ENCODE results near the gene ARL6IP5. TPM values are rescaled to one million over a fixed set of nuclear protein-coding genes. Genes with fewer than 3 reads are reported as not detected.

The ARL6IP5 gene
- total RNA-seq, 2 donors from 2014 or later = 34.6 to 73.9 TPM

DNA sequence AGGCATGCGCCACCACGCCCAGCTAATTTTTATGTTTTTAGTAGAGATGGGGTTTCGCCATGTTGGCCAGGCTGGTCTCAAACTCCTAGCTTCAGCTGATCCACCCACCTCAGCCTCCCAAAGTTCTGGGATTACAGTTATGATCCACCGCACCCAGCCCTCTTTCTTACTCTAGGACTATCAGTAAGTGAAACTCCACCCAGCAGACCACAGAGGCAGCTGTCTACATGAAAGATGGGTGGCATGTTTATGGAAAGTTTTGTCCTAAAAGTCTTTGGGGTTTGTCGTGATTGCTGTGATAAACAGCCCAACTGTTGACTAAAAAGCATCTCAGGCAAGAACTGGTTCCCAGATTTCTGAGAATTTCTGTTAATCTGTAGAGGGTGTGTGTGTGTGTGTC is 10.9 kb downstream of the ARL6IP5 start:
- 72 to 83% methylated on average over 5 of the region's 5 CpGs for WGBS, 2 donors
- H3K36me3 ChIP-seq (replicated peaks in 1 of 2; ENCODE audit: insufficient read depth in 1 of 2, low read depth in 2 of 2) = no peaks in the 10 kb centered on the region
- no peaks in the 10 kb centered on the region for H3K9me3 ChIP-seq
- H3K27ac ChIP-seq = peak overlapping the region in 1 of 4 donors; percentile 56
- intact Hi-C loops (cut with DNase I) = no loop called here
- no peak overlapping the region for H3K4me3 ChIP-seq
- no peak for ATAC-seq
- no peak for TF ChIP-seq POLR2A (IDR thresholded peaks at IDR 0.05)
- TF ChIP-seq, protein P1, sequence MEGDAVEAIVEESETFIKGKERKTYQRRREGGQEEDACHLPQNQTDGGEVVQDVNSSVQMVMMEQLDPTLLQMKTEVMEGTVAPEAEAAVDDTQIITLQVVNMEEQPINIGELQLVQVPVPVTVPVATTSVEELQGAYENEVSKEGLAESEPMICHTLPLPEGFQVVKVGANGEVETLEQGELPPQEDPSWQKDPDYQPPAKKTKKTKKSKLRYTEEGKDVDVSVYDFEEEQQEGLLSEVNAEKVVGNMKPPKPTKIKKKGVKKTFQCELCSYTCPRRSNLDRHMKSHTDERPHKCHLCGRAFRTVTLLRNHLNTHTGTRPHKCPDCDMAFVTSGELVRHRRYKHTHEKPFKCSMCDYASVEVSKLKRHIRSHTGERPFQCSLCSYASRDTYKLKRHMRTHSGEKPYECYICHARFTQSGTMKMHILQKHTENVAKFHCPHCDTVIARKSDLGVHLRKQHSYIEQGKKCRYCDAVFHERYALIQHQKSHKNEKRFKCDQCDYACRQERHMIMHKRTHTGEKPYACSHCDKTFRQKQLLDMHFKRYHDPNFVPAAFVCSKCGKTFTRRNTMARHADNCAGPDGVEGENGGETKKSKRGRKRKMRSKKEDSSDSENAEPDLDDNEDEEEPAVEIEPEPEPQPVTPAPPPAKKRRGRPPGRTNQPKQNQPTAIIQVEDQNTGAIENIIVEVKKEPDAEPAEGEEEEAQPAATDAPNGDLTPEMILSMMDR (IDR thresholded peaks at IDR 0.05) = no peak
- peaks cover 66% of the 10 kb centered on the region for H3K4me1 ChIP-seq
- H3K27me3 ChIP-seq = no peaks in the 10 kb centered on the region
- DNase-seq = no peak

DNA sequence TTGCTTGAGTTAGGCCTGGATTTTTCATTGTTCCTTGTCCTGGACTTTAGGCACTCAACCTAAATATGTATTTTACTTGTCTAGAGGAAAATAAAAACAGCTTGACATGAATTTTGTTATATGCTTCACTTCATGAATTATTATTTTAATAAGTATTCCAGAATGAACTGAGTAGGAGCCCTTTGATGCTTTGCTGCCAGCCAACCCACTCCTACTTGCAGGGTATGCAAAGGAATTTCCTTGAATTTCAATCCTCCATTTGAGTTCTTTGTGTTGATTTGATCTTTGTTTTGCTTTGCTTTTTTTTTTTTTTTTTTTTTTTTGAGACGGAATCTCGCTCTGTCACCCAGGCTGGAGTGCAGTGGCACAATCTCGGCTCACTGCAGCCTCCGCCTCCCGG is 11.6 kb downstream of the ARL6IP5 start:
- Histone ChIP-seq H3K36me3 (replicated peaks in 1 of 2; ENCODE audit: insufficient read depth in 1 of 2, low read depth in 2 of 2) (no peaks in the 10 kb centered on the region), H3K4me1 (peaks cover 60% of the 10 kb centered on the region)
- intact Hi-C loops (cut with DNase I) = no loop called here

DNA sequence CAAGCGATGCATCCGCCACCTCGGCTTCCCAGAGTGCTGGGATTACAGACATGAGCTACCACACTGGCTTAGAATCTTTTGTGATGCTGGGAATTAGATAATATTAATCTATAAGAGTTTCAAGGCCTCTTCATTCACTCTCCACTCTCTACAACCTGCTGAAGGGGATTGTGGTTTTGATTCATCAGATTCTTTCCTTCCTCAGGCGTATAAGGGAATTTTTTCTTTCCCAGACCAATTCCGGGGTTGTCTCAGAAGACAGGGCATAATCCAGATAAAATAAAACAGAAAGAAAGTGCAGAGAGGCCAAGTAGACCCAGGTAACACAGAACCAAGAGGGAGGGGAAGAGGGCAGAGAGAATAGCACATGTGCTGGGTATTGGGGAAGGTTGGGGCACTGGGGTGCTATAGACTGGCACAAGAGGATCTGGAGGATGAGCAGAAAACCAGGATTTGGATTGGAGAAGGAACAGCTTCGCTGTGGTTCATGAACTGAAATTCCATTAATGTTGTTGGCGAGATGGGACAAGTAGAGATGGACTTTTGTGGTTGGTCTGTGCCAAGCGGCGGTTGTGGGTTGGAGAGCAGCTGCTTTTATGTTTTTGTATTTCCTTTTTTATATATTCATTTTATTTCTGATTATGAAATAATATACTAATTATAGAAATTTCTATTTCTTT is 12.8 kb downstream of the ARL6IP5 start:
- no peaks in the 10 kb centered on the region for H3K27me3 ChIP-seq
- peaks cover 0 to 7% of the 10 kb centered on the region in 2 donors for H3K36me3 ChIP-seq (replicated peaks in 1 of 2; ENCODE audit: insufficient read depth in 1 of 2, low read depth in 2 of 2)
- no peaks in the 10 kb centered on the region for H3K9me3 ChIP-seq
- peak overlapping the region in 1 of 4 donors; percentile 15 for H3K27ac ChIP-seq
- 86 to 93% methylated on average over 9 of the region's 9 CpGs for WGBS, 2 donors
- intact Hi-C loops (cut with DNase I) = no loop called here
- TF ChIP-seq, protein P1 (IDR thresholded peaks at IDR 0.05) = no peak
- TF ChIP-seq POLR2A (IDR thresholded peaks at IDR 0.05) = no peak
- DNase-seq = no peak
- no peak for ATAC-seq
- H3K4me3 ChIP-seq = no peak overlapping the region
- peaks cover 48% of the 10 kb centered on the region for H3K4me1 ChIP-seq

More for the DNA sequence above, 11.6 kb downstream of the ARL6IP5 start:
- peak overlapping the region in 1 of 4 donors; percentile 56 for H3K27ac ChIP-seq
- no peak for ATAC-seq
- no peaks in the 10 kb centered on the region for H3K27me3 ChIP-seq
- no peaks in the 10 kb centered on the region for H3K9me3 ChIP-seq
- 78 to 83% methylated on average over 4 to 5 of the region's 5 CpGs for WGBS, 2 donors
- TF ChIP-seq POLR2A (IDR thresholded peaks at IDR 0.05) = no peak
- TF ChIP-seq, protein P1 (IDR thresholded peaks at IDR 0.05) = no peak
- H3K4me3 ChIP-seq = no peak overlapping the region
- no peak for DNase-seq

DNA sequence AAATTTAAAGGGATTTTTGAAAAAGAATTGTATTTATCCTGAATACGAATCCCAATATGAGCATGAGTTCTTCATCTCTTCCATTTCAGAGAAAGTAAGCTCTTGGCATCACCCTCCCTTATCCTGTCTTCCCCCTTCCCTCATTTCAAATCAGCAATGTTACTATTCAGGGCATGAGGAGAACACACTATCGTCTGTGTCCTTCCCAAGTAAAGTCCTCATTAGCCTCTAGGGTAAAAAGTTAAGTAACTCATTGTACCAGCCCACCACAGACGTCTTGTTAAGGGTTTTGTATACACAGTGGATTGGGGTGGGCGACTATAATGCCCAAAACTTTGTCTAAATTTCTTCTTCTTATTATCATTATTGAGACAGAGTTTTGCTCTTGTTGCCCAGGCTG is 14.8 kb downstream of the ARL6IP5 start:
- Histone ChIP-seq H3K27ac (no peak overlapping the region), H3K36me3 (replicated peaks in 1 of 2; ENCODE audit: insufficient read depth in 1 of 2, low read depth in 2 of 2) (peaks cover 2 to 19% of the 10 kb centered on the region in 2 donors), H3K27me3 (no peaks in the 10 kb centered on the region), H3K9me3 (no peaks in the 10 kb centered on the region), H3K4me1 (peaks cover 28% of the 10 kb centered on the region), H3K4me3 (no peak overlapping the region)
- no peak for DNase-seq
- ATAC-seq = no peak
- TF ChIP-seq, protein P1 (IDR thresholded peaks at IDR 0.05) = no peak
- TF ChIP-seq POLR2A (IDR thresholded peaks at IDR 0.05) = no peak
- 92 to 93% methylated on average over 4 of the region's 4 CpGs for WGBS, 2 donors
- intact Hi-C loops (cut with DNase I) = no loop called here

DNA sequence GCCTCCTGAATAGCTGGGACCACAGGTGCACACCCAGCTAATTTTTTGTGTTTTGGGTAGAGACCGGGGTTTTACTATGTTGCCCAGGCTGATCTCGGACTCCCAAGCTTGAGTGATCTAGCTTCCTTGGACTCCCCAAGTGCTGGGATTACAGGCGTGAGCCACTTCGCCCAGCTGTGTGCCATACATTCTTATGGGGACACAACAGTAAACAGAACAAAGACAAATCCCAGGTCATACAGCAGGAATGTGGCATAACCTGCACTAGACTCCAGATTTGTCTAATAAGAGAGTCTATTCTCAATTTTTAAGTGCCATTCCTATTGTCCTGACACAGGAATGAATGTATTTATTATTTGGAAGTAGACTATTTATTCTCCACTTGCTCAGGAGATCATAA is 17.6 kb downstream of the ARL6IP5 start:
- ATAC-seq (no peak), DNase-seq (no peak)
- intact Hi-C loops (cut with DNase I) = no loop called here
- Histone ChIP-seq H3K27me3 (no peaks in the 10 kb centered on the region), H3K36me3 (replicated peaks in 1 of 2; ENCODE audit: insufficient read depth in 1 of 2, low read depth in 2 of 2) (peaks cover 3 to 19% of the 10 kb centered on the region in 2 donors), H3K4me1 (peaks cover 3% of the 10 kb centered on the region), H3K4me3 (no peak overlapping the region), H3K9me3 (no peaks in the 10 kb centered on the region), H3K27ac (no peak overlapping the region)
- TF ChIP-seq, protein P1 (IDR thresholded peaks at IDR 0.05) = no peak
- no peak for TF ChIP-seq POLR2A (IDR thresholded peaks at IDR 0.05)
- WGBS, 2 donors = 90 to 91% methylated on average over 2 to 4 of the region's 4 CpGs
